ENCODE results near the gene CNN3. TPM values are rescaled to one million over a fixed set of nuclear protein-coding genes. Genes with fewer than 3 reads are reported as not detected.

CNN3 gene
- total and polyA plus RNA-seq, 3 donors from 2014 or later = 45.9 to 114 (median 61.4) TPM

GRCh38 chr1:94934551-94934950, 7.6 kb upstream of the CNN3 start:
- DNase-seq = no peak
- intact Hi-C loops (cut with DNase I; ENCODE audit: low total_unique reads) = no loop called here
- no peak overlapping the region for H3K27ac ChIP-seq
- WGBS, 2 donors = 80 to 86% methylated on average over 2 of the region's 2 CpGs
- no peaks in the 10 kb centered on the region for H3K27me3 ChIP-seq
- no peak for TF ChIP-seq POLR2A (IDR thresholded peaks at IDR 0.05)
- TF ChIP-seq CTCF (IDR thresholded peaks at IDR 0.05) = no peak
- H3K9me3 ChIP-seq = no peaks in the 10 kb centered on the region
- peaks cover 3% of the 10 kb centered on the region for H3K4me1 ChIP-seq
- H3K4me3 ChIP-seq = no peak overlapping the region
- no peaks in the 10 kb centered on the region for H3K36me3 ChIP-seq (ENCODE audit: low read depth, missing control alignments)

GRCh38 chr1:94931254-94931841, 4.4 kb upstream of the CNN3 start:
- Histone ChIP-seq H3K9me3 (no peaks in the 10 kb centered on the region), H3K27me3 (no peaks in the 10 kb centered on the region), H3K36me3 (ENCODE audit: low read depth, missing control alignments) (no peaks in the 10 kb centered on the region), H3K4me1 (peaks cover 11% of the 10 kb centered on the region), H3K4me3 (no peak overlapping the region), H3K27ac (no peak overlapping the region)
- TF ChIP-seq CTCF (IDR thresholded peaks at IDR 0.05) (no peak), POLR2A (IDR thresholded peaks at IDR 0.05) (no peak)
- intact Hi-C loops (cut with DNase I; ENCODE audit: low total_unique reads) = no loop called here
- 94 to 95% methylated on average over 7 of the region's 7 CpGs for WGBS, 2 donors
- DNase-seq = no peak

GRCh38 chr1:94929351-94930217, 2.7 kb upstream of the CNN3 start:
- Histone ChIP-seq H3K27ac (peak overlapping the region in 1 of 2 donors; percentile 95), H3K4me3 (no peak overlapping the region), H3K36me3 (ENCODE audit: low read depth, missing control alignments) (no peaks in the 10 kb centered on the region), H3K4me1 (peaks cover 11% of the 10 kb centered on the region), H3K9me3 (no peaks in the 10 kb centered on the region), H3K27me3 (no peaks in the 10 kb centered on the region)
- peak; percentile 17 for DNase-seq
- WGBS, 2 donors = 67 to 74% methylated on average over 10 to 11 of the region's 11 CpGs
- TF ChIP-seq POLR2A (IDR thresholded peaks at IDR 0.05) = no peak
- intact Hi-C loops (cut with DNase I; ENCODE audit: low total_unique reads) = loop anchor here (5.0 to 10.0 kb wide), 2 partner anchors 67 to 105 kb away; no protein-coding TSS in a partner anchor

GRCh38 chr1:94928293-94928939, 1.5 kb upstream of the CNN3 start:
- Histone ChIP-seq H3K27me3 (no peaks in the 10 kb centered on the region), H3K4me1 (peaks cover 11% of the 10 kb centered on the region), H3K36me3 (ENCODE audit: low read depth, missing control alignments) (no peaks in the 10 kb centered on the region), H3K27ac (peak overlapping the region; percentile 92 to 95), H3K4me3 (peak overlapping the region; percentile 65 to 74), H3K9me3 (no peaks in the 10 kb centered on the region)
- TF ChIP-seq POLR2A (IDR thresholded peaks at IDR 0.05) = no peak
- no peak for TF ChIP-seq CTCF (IDR thresholded peaks at IDR 0.05)
- DNase-seq = no peak
- intact Hi-C loops (cut with DNase I; ENCODE audit: low total_unique reads) = loop anchor here (5.0 to 10.0 kb wide), 2 partner anchors 66 to 106 kb away; no protein-coding TSS in a partner anchor
- WGBS, 2 donors = 42 to 51% methylated on average over 7 of the region's 7 CpGs
